ENCODE results near the gene DRC7. TPM values are rescaled to one million over a fixed set of nuclear protein-coding genes. Genes with fewer than 3 reads are reported as not detected.

Gene DRC7
- total and polyA plus RNA-seq, 4 donors = 0.06 to 1.8 (median 0.08) TPM; not detected in 1

GRCh38 chr16:57720142-57720575 is 25.6 kb downstream of the DRC7 start:
- H3K9me3 ChIP-seq (ENCODE audit: control insufficient read depth in 4 of 4, low read length in 3 of 4) = no peaks in the 10 kb centered on the region
- H3K9ac ChIP-seq (ENCODE audit: low read depth in 1 of 2, low read length in 2 of 2) = no peak overlapping the region
- TF ChIP-seq HNF4A (conservative IDR thresholded peaks at IDR 0.05) (peak in 1 of 2 donors; percentile 26), ZBTB33 (IDR thresholded peaks at IDR 0.05) (no peak), YY1 (IDR thresholded peaks at IDR 0.05) (no peak), FOXA2 (IDR thresholded peaks at IDR 0.05) (no peak), RXRA (IDR thresholded peaks at IDR 0.05) (peak in 1 of 2 donors; percentile 42), CTCF (IDR thresholded peaks at IDR 0.05; ENCODE audit: low read depth, low read length, missing input control) (peak; percentile 90), SP1 (IDR thresholded peaks at IDR 0.05) (no peak), TAF1 (conservative IDR thresholded peaks at IDR 0.05) (no peak), RAD21 (IDR thresholded peaks at IDR 0.05) (peak; percentile 92 to 97)
- H3K27ac ChIP-seq (ENCODE audit: low read depth in 1 of 2, low read length in 2 of 2) = no peak overlapping the region
- no peaks in the 10 kb centered on the region for H3K36me3 ChIP-seq (ENCODE audit: control insufficient read depth in 4 of 4, insufficient read depth in 3 of 4, low read depth in 1 of 4, low read length in 3 of 4)
- no peaks in the 10 kb centered on the region for H3K27me3 ChIP-seq (ENCODE audit: control insufficient read depth in 4 of 4, insufficient read depth in 4 of 4, low read length in 3 of 4)
- peaks cover 0 to 3% (median 0%) of the 10 kb centered on the region in 4 donors for H3K4me1 ChIP-seq (ENCODE audit: control insufficient read depth in 4 of 4, insufficient read depth in 4 of 4, low read length in 3 of 4)
- peak; percentile 84 for DNase-seq (ENCODE audit: low spot score)
- WGBS = 63% methylated on average over 3 of the region's 3 CpGs
- no peak overlapping the region for H3K4me3 ChIP-seq (ENCODE audit: low read depth in 1 of 3, low read length in 3 of 3)

- no peak overlapping the region for H3K4me3 ChIP-seq (ENCODE audit: low read depth in 1 of 3, low read length in 3 of 3)
- H3K27me3 ChIP-seq (ENCODE audit: control insufficient read depth in 4 of 4, insufficient read depth in 4 of 4, low read length in 3 of 4) = no peaks in the 10 kb centered on the region
- H3K4me1 ChIP-seq (ENCODE audit: control insufficient read depth in 4 of 4, insufficient read depth in 4 of 4, low read length in 3 of 4) = peaks cover 0 to 3% (median 0%) of the 10 kb centered on the region in 4 donors
- no peak overlapping the region for H3K27ac ChIP-seq (ENCODE audit: low read depth in 1 of 2, low read length in 2 of 2)
- no peak overlapping the region for H3K9ac ChIP-seq (ENCODE audit: low read depth in 1 of 2, low read length in 2 of 2)
- 86% methylated on average over 17 of the region's 17 CpGs for WGBS
- no peak for DNase-seq (ENCODE audit: low spot score)
- no peaks in the 10 kb centered on the region for H3K9me3 ChIP-seq (ENCODE audit: control insufficient read depth in 4 of 4, low read length in 3 of 4)
- no peak for TF ChIP-seq ZBTB33 (IDR thresholded peaks at IDR 0.05)
- no peak for TF ChIP-seq RXRA (IDR thresholded peaks at IDR 0.05)
- TF ChIP-seq YY1 (IDR thresholded peaks at IDR 0.05) = no peak
- no peak for TF ChIP-seq GABPA (IDR thresholded peaks at IDR 0.05 in 1 of 2, conservative IDR thresholded peaks at IDR 0.05 in 1 of 2)
- TF ChIP-seq HNF4G (IDR thresholded peaks at IDR 0.05) = no peak
- TF ChIP-seq TAF1 (conservative IDR thresholded peaks at IDR 0.05) = no peak
- TF ChIP-seq MAX (IDR thresholded peaks at IDR 0.05) = no peak
- TF ChIP-seq NR2F2 (IDR thresholded peaks at IDR 0.05) = no peak
- TF ChIP-seq SP1 (IDR thresholded peaks at IDR 0.05) = no peak
- no peaks in the 10 kb centered on the region for H3K36me3 ChIP-seq (ENCODE audit: control insufficient read depth in 4 of 4, insufficient read depth in 3 of 4, low read depth in 1 of 4, low read length in 3 of 4)
Measured at GRCh38 chr16:57721356-57722209, 27.0 kb downstream of the DRC7 start.
